H1 (cell line): ENCODE results near the gene SYT2. TPM values are rescaled to one million over a fixed set of nuclear protein-coding genes. Genes with fewer than 3 reads are reported as not detected.

Experiments used
- CTCF ChIA-PET: fragments of 300-600 bp; sonication (Branson Sonifier 250); formaldehyde crosslinking; loops from one replicate; lab custom pipeline; 2021; ENCODE audit not compliant: partially characterized antibody; lab: Charles Lee
- POLR2A ChIA-PET: fragments of 300-600 bp; sonication (Branson Sonifier 250); formaldehyde crosslinking; loops from one replicate; lab custom pipeline; 2021; ENCODE audit warnings: inconsistent platforms; ENCODE audit not compliant: partially characterized antibody; lab: Charles Lee
- DNase-seq, 2 experiments: peaks; one replicate each; pipeline versions ENCODE4 v3.0.0 to v3.0.0-alpha.2; 2010 to 2022; ENCODE audit warnings: low spot score in 2 of 2, low read depth in 1 of 2, mixed read lengths in 1 of 2
- FAIRE-seq: peaks from 2 replicates; lab custom pipeline; 2011; peaks lifted over from hg19 to GRCh38; lab: Jason Lieb, UNC
- H2AFZ ChIP-seq: 2 replicates; pipeline ENCODE4 v1.8.1; 2012; ENCODE audit warnings: low read length, inconsistent platforms
- H2AK5ac ChIP-seq: 2 replicates; pipeline ENCODE4 v1.6.1; 2013; ENCODE audit warnings: low read depth, low read length
- H2BK120ac ChIP-seq: replicated peaks from 2 replicates; pipeline ENCODE3; 2013; ENCODE audit warnings: low read depth, low read length, inconsistent platforms
- H2BK12ac ChIP-seq: 2 replicates; pipeline ENCODE4 v1.6.1; 2013; ENCODE audit warnings: low read depth, low read length
- H2BK15ac ChIP-seq: 2 replicates; pipeline ENCODE4 v1.6.1; 2013; ENCODE audit warnings: low read length
- H2BK20ac ChIP-seq: 2 replicates; pipeline ENCODE4 v1.6.1; 2013; ENCODE audit warnings: low read length
- H2BK5ac ChIP-seq: 2 replicates; pipeline ENCODE4 v1.6.1; 2013; ENCODE audit warnings: low read depth, low read length
- H3K14ac ChIP-seq: 2 replicates; pipeline ENCODE4 v1.6.1; 2013; ENCODE audit warnings: inconsistent platforms; ENCODE audit not compliant: insufficient read length
- H3K18ac ChIP-seq: 2 replicates; pipeline ENCODE4 v1.6.1; 2013; ENCODE audit warnings: low read length; ENCODE audit errors: extremely low read depth
- H3K23ac ChIP-seq: 2 replicates; pipeline ENCODE4 v1.6.1; 2013; ENCODE audit warnings: inconsistent platforms; ENCODE audit not compliant: insufficient read length
- H3K23me2 ChIP-seq: 2 replicates; pipeline ENCODE4 v1.6.1; 2013; ENCODE audit warnings: low read depth, low read length
- H3K27ac ChIP-seq: 2 replicates; pipeline ENCODE4 v1.6.1; 2011; ENCODE audit warnings: low read depth, low read length, inconsistent platforms
- H3K27me3 ChIP-seq, 4 experiments: replicated peaks in 1 of 4; 1 replicate in 1 of 4; 2 replicates in 3 of 4; pipeline versions ENCODE4 v1.6.1 to v1.8.1; 2011 to 2013; ENCODE audit warnings: low read length in 3 of 4, mild to moderate bottlenecking in 3 of 4, inconsistent platforms in 2 of 4, mixed read lengths in 2 of 4, moderate library complexity in 1 of 4; ENCODE audit not compliant: control insufficient read depth in 3 of 4, insufficient read depth in 3 of 4; ENCODE audit errors: extremely low read depth in 1 of 4
- H3K36me3 ChIP-seq, 4 experiments: 2 replicates each; pipeline versions ENCODE4 v1.6.1 to v1.8.1; 2011 to 2013; ENCODE audit warnings: mild to moderate bottlenecking in 4 of 4, low read length in 3 of 4, moderate library complexity in 2 of 4, control low read depth in 1 of 4, inconsistent platforms in 1 of 4; ENCODE audit not compliant: insufficient read depth in 4 of 4, control insufficient read depth in 2 of 4
- H3K4ac ChIP-seq: replicated peaks from 2 replicates; pipeline ENCODE3; 2013; ENCODE audit warnings: low read length, low read depth, mixed read lengths, inconsistent platforms; ENCODE audit not compliant: insufficient read length
- H3K4me1 ChIP-seq, 4 experiments: replicated peaks in 1 of 4; 1 replicate in 1 of 4; 2 replicates in 3 of 4; pipeline versions ENCODE4 v1.6.1 to v1.8.1; 2011 to 2013; ENCODE audit warnings: low read length in 3 of 4, inconsistent platforms in 2 of 4, mixed read lengths in 1 of 4; ENCODE audit not compliant: insufficient read depth in 4 of 4, control insufficient read depth in 3 of 4
- H3K4me2 ChIP-seq, 2 experiments: 2 replicates each; pipeline versions ENCODE4 v1.6.1 to v1.8.1; 2011 to 2013; ENCODE audit warnings: low read depth in 2 of 2, low read length in 2 of 2, control low read depth in 1 of 2, inconsistent platforms in 1 of 2, mild to moderate bottlenecking in 1 of 2; ENCODE audit not compliant: insufficient read depth in 1 of 2
- H3K4me3 ChIP-seq, 4 experiments: fragments of 200-600, 300-600 bp in 1 of 4; sonication (generic), shearing (Covaris generic), sonication (Bioruptor Twin) in 1 of 4; 2 replicates each; pipeline versions ENCODE4 v1.5.1 to v1.8.1; 2011 to 2016; ENCODE audit warnings: low read length in 4 of 4, low read depth in 3 of 4, control low read depth in 2 of 4, inconsistent platforms in 2 of 4, mild to moderate bottlenecking in 2 of 4, mixed read lengths in 1 of 4, moderate library complexity in 1 of 4; ENCODE audit not compliant: insufficient read depth in 2 of 4; ENCODE audit errors: extremely low read depth in 1 of 4
- H3K56ac ChIP-seq: replicated peaks from 2 replicates; pipeline ENCODE3; 2013; ENCODE audit warnings: low read depth, mild to moderate bottlenecking, mixed read lengths, low read length, inconsistent platforms; ENCODE audit not compliant: insufficient read length
- H3K79me1 ChIP-seq: 2 replicates; pipeline ENCODE4 v1.6.1; 2013; ENCODE audit warnings: low read depth, low read length, control low read depth
- H3K79me2 ChIP-seq, 2 experiments: 2 replicates each; pipeline versions ENCODE4 v1.6.1 to v1.8.1; 2012 to 2013; ENCODE audit warnings: low read length in 2 of 2, mild to moderate bottlenecking in 2 of 2, inconsistent platforms in 1 of 2; ENCODE audit not compliant: insufficient read depth in 2 of 2, control insufficient read depth in 1 of 2
- H3K9ac ChIP-seq, 4 experiments: replicated peaks in 1 of 4; 1 replicate in 1 of 4; 2 replicates in 3 of 4; pipeline versions ENCODE4 v1.6.1 to v1.8.1; 2011 to 2013; ENCODE audit warnings: low read depth in 3 of 4, low read length in 3 of 4, control low read depth in 2 of 4, mild to moderate bottlenecking in 2 of 4, moderate library complexity in 2 of 4, inconsistent platforms in 1 of 4; ENCODE audit errors: extremely low read depth in 1 of 4
- H3K9me3 ChIP-seq, 2 experiments: 2 replicates each; pipeline versions ENCODE4 v1.6.1 to v1.8.1; 2012 to 2013; ENCODE audit warnings: mild to moderate bottlenecking in 2 of 2, moderate library complexity in 2 of 2, control low read depth in 1 of 2, inconsistent platforms in 1 of 2, low read depth in 1 of 2, low read length in 1 of 2, mixed read lengths in 1 of 2; ENCODE audit not compliant: insufficient read depth in 2 of 2
- H4K20me1 ChIP-seq, 2 experiments: replicated peaks in 1 of 2; 2 replicates each; pipeline versions ENCODE3 to v1.8.1; 2011 to 2013; ENCODE audit warnings: inconsistent platforms in 2 of 2, low read length in 2 of 2, mild to moderate bottlenecking in 1 of 2; ENCODE audit not compliant: insufficient read depth in 2 of 2, control insufficient read depth in 1 of 2
- H4K5ac ChIP-seq: 2 replicates; pipeline ENCODE4 v1.6.1; 2013; ENCODE audit warnings: low read length, low read depth, mixed read lengths, inconsistent platforms; ENCODE audit not compliant: insufficient read length
- H4K8ac ChIP-seq: 2 replicates; pipeline ENCODE4 v1.8.0; 2013; ENCODE audit warnings: mild to moderate bottlenecking, moderate library complexity, low read length, inconsistent platforms; ENCODE audit not compliant: insufficient read depth; ENCODE audit errors: extremely low read depth
- H4K91ac ChIP-seq: replicated peaks from 2 replicates; pipeline ENCODE3; 2013; ENCODE audit warnings: low read length, mixed read lengths, inconsistent platforms; ENCODE audit not compliant: insufficient read length
- RAD21 ChIP-seq, 2 experiments: IDR thresholded peaks in 1 of 2; conservative IDR thresholded peaks in 1 of 2; 2 replicates each; pipeline ENCODE4 v1.6.1; 2011; ENCODE audit warnings: low read depth in 2 of 2, low read length in 2 of 2, improper control_type of control experiment in 1 of 2, inconsistent platforms in 1 of 2, mild to moderate bottlenecking in 1 of 2, moderate library complexity in 1 of 2
- TAF1 ChIP-seq: IDR thresholded peaks from 2 replicates; pipeline ENCODE4 v1.6.1; 2011; ENCODE audit warnings: mild to moderate bottlenecking, low read depth, low read length
- TEAD4 ChIP-seq: IDR thresholded peaks from 2 replicates; pipeline ENCODE4 v1.6.1; 2012; ENCODE audit warnings: low read depth, low read length, inconsistent platforms, mixed read lengths
- WGBS, 2 experiments: shearing (Covaris generic) in 1 of 2; methylation state at CpG; one replicate each; pipeline versions ENCODE4 v1.1.6 to v1.1.7; 2013 to 2015; ENCODE audit warnings: low lambda C conversion rate in 2 of 2, mixed read lengths in 2 of 2, inconsistent platforms in 1 of 2, low coverage in 1 of 2, missing lambda C conversion rate in 1 of 2; ENCODE audit not compliant: insufficient replicate concordance in 2 of 2, insufficient coverage in 1 of 2, insufficient read length in 1 of 2; ENCODE audit errors: extremely low coverage in 1 of 2, missing lambda C conversion rate in 1 of 2; 5-methylcytosine and 5-hydroxymethylcytosine counted together
- polyA plus RNA-seq, 7 experiments: library from polyadenylated mRNA; depleted of rRNA in 3 of 7; stranded (reverse) in 5 of 7; unstranded in 2 of 7; fragments of >200 nt in 5 of 7; fragments of 200-250 nt in 2 of 7; gene quantifications; 1 replicate in 5 of 7; 2 replicates in 1 of 7; 4 replicates in 1 of 7; pipeline versions ENCODE4 v1.2.1 to v1.2.3, GENCODE V29; 2011 to 2013; ENCODE audit warnings: missing spikeins in 2 of 7, mixed read lengths in 2 of 7
- total RNA-seq: library from RNA; stranded (reverse); fragmentation: NEBNext Ultra II Directional; extraction: Animal tissue kit (Norgen Biotek cat#: 25700); gene quantifications from 2 replicates; pipeline ENCODE4 v1.2.1, GENCODE V29; 2021
- TF ChIP-seq, protein P1 (sequence below), 3 experiments: IDR thresholded peaks; 1 replicate in 2 of 3; 2 replicates in 1 of 3; pipeline versions ENCODE4 v1.5.1 to v1.6.1; 2011; ENCODE audit warnings: low read length in 3 of 3, mild to moderate bottlenecking in 3 of 3, inconsistent platforms in 2 of 3, low read depth in 1 of 3, moderate library complexity in 1 of 3; ENCODE audit not compliant: insufficient read depth in 1 of 3; ENCODE audit errors: control extremely low read depth in 1 of 3

SYT2 gene
- total and polyA plus RNA-seq, 2 of the 8 experiments (the other 6 are each of a cell fraction or from before 2014, with no cell fraction given), result 2.8 to 11.0 TPM

DNA sequence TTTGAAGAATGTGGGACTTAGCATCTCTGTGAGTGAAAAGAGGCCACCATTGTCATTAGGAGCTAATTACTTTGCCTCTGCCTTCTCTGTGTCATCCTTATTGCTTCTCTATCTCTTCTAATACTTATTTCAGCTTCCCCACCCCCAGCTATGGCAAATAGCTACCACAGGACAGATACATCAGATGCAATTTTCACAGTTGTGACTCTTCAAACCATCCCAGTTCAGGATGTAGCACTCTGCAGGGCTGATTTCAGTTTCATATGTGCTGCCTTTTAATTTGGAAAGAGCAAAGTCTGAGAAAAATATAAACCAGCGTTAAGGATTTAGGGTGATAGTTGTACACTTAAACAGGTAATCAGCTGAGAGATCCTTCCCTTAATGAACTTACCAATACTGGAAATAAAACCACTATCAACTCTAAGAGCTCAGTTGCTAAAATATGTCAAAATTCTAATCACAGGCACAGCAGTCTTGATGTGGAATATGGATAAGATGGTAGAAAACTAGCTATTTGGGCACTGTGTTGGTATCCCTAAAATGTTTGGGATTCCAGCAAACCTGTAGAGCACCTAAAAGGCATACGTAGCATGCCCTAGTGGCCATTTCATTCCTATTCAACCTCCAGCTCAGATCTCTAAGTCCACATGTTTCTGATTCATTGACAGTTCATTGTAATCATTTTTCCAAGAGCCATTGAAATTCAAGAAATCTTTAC lies 148.4 kb downstream of the SYT2 start:
- no peak overlapping the region for H3K4me2 ChIP-seq
- H3K56ac ChIP-seq, result no peak overlapping the region
- 59% methylated on average over 2 of the region's 2 CpGs; no CpG with 5 or more reads in 1 of the 2 experiments for WGBS, 2 experiments

More for the DNA sequence above, 148.4 kb downstream of the SYT2 start:
- no peak overlapping the region for H3K23ac ChIP-seq
- H3K4ac ChIP-seq, result no peak overlapping the region
- H2BK15ac ChIP-seq, result no peak overlapping the region
- no peaks in the 10 kb centered on the region for H3K36me3 ChIP-seq
- no peak overlapping the region for H3K27ac ChIP-seq
- no peak for DNase-seq
- H3K9ac ChIP-seq, result no peak overlapping the region
- H2BK20ac ChIP-seq, result no peak overlapping the region
- no peak overlapping the region for H2AK5ac ChIP-seq
- H3K79me1 ChIP-seq, result no peaks in the 10 kb centered on the region
- CTCF ChIA-PET, result interaction anchor here (0.7 to 4.5 kb wide), 29 partner anchors 8 to 377 kb away, joined by 3 to 55 read pairs (median 4); no protein-coding TSS in a partner anchor
- TF ChIP-seq TAF1 (no peak), RAD21 (IDR thresholded peaks at IDR 0.05 in 1 of 2, conservative IDR thresholded peaks at IDR 0.05 in 1 of 2; ENCODE audit: low read depth in 2 of 2, low read length in 2 of 2) (peak; percentile 37 to 46; a peak in 3 of 4 replicates), TEAD4 (peak; percentile 86)
- TF ChIP-seq, protein P1, sequence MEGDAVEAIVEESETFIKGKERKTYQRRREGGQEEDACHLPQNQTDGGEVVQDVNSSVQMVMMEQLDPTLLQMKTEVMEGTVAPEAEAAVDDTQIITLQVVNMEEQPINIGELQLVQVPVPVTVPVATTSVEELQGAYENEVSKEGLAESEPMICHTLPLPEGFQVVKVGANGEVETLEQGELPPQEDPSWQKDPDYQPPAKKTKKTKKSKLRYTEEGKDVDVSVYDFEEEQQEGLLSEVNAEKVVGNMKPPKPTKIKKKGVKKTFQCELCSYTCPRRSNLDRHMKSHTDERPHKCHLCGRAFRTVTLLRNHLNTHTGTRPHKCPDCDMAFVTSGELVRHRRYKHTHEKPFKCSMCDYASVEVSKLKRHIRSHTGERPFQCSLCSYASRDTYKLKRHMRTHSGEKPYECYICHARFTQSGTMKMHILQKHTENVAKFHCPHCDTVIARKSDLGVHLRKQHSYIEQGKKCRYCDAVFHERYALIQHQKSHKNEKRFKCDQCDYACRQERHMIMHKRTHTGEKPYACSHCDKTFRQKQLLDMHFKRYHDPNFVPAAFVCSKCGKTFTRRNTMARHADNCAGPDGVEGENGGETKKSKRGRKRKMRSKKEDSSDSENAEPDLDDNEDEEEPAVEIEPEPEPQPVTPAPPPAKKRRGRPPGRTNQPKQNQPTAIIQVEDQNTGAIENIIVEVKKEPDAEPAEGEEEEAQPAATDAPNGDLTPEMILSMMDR (IDR thresholded peaks at IDR 0.05; ENCODE audit: control extremely low read depth in 1 of 3, insufficient read depth in 1 of 3, low read depth in 1 of 3, low read length in 3 of 3), result peak in 2 of 3 experiments; percentile 30 to 60; a peak in 3 of 4 replicates
- H3K79me2 ChIP-seq, result no peaks in the 10 kb centered on the region
- H3K9me3 ChIP-seq, result no peaks in the 10 kb centered on the region
- H3K14ac ChIP-seq, result no peak overlapping the region
- H4K8ac ChIP-seq, result no peak overlapping the region
- no peak overlapping the region for H2BK5ac ChIP-seq
- H4K20me1 ChIP-seq, result no peaks in the 10 kb centered on the region
- no peak overlapping the region for H2BK120ac ChIP-seq
- H2BK12ac ChIP-seq, result no peak overlapping the region
- no peak overlapping the region for H4K91ac ChIP-seq
- no peak overlapping the region for H3K18ac ChIP-seq
- H4K5ac ChIP-seq, result no peak overlapping the region
- POLR2A ChIA-PET, result interaction anchor here (0.7 to 0.8 kb wide), 2 partner anchors 10 to 16 kb away, joined by 3 read pairs; no protein-coding TSS in a partner anchor
- H3K4me1 ChIP-seq, result peaks cover 3 to 18% (median 8%) of the 10 kb centered on the region in 4 experiments; a peak in 6 of 7 replicates
- no peaks in the 10 kb centered on the region for H3K23me2 ChIP-seq
- no peak overlapping the region for H2AFZ ChIP-seq
- no peak for FAIRE-seq
- H3K4me3 ChIP-seq, result no peak overlapping the region
- H3K27me3 ChIP-seq, result no peaks in the 10 kb centered on the region
